ENCODE measurements around the gene SERPING1.

Gene SERPING1

GRCh38 chr11:57652662-57653061 is 55.2 kb downstream of the SERPING1 start:
- DNase-seq (ENCODE audit: low read depth): no peak

GRCh38 chr11:57653163-57653562 is 55.7 kb downstream of the SERPING1 start:
- DNase-seq (ENCODE audit: low read depth): no peak

- no peak for DNase-seq (ENCODE audit: low read depth)
Measured at GRCh38 chr11:57656885-57657193, 59.4 kb downstream of the SERPING1 start.

GRCh38 chr11:57657194-57658022 is 59.9 kb downstream of the SERPING1 start, which contains the start of gene CLP1:
CLP1 (plus strand) TSS chr11:57657762; CDS start chr11:57659477, 1,715 bp downstream.
- peak; percentile 98 for DNase-seq (ENCODE audit: low read depth)

GRCh38 chr11:57658023-57658361 is 60.5 kb downstream of the SERPING1 start:
- DNase-seq (ENCODE audit: low read depth): no peak

GRCh38 chr11:57659669-57660068 is 62.2 kb downstream of the SERPING1 start:
- DNase-seq (ENCODE audit: low read depth): no peak

GRCh38 chr11:57662893-57663292 is 65.4 kb downstream of the SERPING1 start:
- DNase-seq (ENCODE audit: low read depth): no peak

- DNase-seq (ENCODE audit: low read depth): no peak
Measured at GRCh38 chr11:57663975-57664374, 66.5 kb downstream of the SERPING1 start.

Measured in stimulated activated CD8-positive, alpha-beta memory T cell treated with anti-CD3 and anti-CD28 coated beads, Interleukin-7, amount 100 ng/mL, for 24 hours (primary cell).